K562 treated with DMSO at 1 percent for 48 hours (cell line): ENCODE measurements around the gene PFN4. TPM values are rescaled to one million over a fixed set of nuclear protein-coding genes. Genes with fewer than 3 reads are reported as not detected.

Experiments
- total RNA-seq: library from RNA; unstranded; fragments of 300-600 nt; gene quantifications from 2 replicates; pipeline ENCODE4 v1.2.3, GENCODE V29; 2022; ENCODE audit warnings: low replicate concordance; ENCODE audit errors: extremely low read depth

PFN4 gene, protein sequence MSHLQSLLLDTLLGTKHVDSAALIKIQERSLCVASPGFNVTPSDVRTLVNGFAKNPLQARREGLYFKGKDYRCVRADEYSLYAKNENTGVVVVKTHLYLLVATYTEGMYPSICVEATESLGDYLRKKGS
- not detected in 2 replicates for total RNA-seq

DNA sequence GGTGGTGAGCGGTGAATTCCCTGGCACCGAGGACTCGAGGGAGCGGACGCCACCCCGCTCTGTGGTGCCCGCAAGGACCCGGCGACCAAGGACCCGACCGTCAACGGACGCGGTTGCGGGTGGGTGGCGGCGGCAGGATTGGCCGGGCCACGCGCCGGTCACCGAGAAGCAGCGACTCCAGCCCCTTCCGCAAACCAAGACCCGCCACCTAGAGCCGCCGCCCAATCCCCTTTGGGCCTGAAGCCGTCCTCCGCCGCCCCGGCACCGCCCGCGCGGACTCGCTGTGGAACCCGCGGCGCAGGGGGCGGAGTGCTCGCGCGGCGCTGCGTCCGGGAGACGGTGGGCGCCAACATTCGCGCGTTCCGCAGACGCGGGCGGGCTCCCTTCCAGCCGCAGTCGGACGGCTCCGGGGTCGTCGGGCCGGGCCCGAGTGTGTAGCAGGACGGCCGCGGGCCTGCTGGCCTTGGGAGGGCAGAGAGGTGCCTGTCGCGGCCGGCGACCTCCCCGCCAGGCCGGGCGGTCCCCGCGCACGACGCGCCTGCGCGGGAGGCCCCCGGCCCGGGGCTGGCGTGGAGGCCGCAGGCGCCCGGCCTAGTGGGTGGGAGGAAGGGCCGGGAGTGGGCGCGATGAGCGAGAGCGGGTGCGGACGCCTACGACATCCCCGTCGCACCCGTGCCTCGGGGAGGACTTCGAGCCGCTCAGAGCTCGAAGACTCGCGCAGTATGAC lies at the start of gene PFN4, which contains the start of gene FAM228B:
Gene PFN4 (minus strand): TSS at position 140 of the 727 bp plus-strand sequence. CDS start 799 bp downstream, outside the sequence.
Gene FAM228B (plus strand): TSS at position 275 of the 727 bp plus-strand sequence. CDS start 893 bp downstream, outside the sequence.

DNA sequence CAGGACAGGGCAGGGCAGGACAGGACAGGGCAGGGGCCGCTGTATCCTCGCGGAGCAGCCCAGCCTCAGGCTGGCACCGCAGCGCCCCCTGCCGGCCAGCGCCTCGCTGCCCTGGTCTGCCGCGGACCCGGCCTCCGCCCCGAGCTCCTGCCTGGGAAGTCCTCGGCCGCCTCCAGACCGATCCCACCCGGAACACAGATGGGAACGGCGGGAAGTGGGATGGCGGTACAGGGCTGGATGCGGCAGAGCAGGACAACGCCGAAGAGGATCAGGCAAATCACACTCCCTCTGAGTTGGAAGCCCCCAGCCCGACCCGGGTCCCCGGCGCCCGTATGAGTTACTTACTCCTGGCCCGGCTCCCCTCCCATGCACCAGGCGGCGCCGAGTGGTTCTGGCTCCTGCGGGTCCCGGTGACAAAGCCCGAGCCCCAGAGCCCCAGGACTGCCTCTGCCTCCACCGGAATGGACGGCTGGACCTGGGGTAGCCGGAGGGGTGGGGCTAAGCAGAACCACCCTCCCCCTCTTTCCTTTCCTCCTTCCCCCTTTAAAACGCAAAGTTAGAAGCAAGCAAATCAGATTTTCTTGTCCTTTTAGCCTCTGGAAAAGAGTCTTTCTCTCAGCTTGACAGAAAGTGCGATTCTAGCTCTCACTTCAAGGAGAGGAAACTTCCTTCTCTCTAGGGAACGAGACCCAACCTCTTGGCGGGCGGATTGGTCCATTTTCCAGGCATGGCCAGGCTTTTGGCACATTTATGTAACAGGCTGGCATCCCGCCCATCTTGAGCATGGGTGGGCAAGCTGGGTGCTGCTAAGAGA lies 38.5 kb downstream of the PFN4 start, which contains the start of gene TP53I3:
Gene TP53I3 (minus strand): TSS at position 449 of the 814 bp plus-strand sequence. CDS start 508 bp downstream, outside the sequence.

DNA sequence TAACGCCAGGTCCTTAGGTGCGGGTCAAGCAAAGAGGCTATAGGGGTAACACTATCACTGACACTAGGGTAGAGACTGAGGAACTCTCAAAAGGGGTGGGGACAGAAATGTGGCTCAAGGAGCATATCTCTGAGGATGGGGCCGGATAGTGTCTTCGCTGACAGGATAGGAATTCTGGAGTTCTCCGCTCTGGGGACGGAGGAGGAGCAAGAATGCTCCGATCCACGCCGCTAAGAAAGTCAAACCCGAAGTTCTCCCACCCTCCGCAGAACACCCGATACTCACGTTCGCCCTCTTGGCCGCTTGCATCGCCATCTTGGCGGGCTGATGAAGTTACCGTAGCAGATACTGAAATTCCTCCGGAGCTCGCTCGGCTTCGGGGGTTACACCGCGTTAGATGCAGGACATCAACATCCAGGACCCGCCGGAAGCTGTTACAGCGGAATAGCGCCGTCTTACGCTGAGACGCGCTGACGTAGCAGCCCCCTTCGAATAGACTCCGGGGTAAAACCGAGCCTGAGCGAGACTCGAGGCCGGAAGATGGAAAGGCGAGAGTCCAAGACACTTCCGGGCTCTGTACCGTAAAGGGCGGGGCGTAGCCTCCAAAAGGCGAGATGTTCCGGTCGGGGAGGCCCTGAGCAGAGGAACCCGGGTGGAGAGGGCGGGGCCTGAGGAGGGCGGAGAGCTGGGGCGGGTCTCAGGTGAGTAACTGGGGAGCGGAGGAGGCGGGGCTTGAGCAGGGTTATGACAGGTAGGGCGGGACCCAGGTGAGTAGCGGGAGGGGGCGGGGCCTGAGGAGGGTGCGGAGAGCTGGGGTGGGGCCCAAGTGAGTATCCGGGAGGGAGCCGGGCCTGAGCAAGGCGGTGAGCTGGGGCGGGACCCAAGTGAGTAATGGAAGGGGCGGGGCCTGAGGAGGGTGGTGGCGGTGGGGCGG lies 47.0 kb downstream of the PFN4 start, which contains the start of gene SF3B6:
Gene SF3B6 (minus strand): TSS at position 412 of the 934 bp plus-strand sequence. CDS start 97 bp downstream, at position 315.

Other genes starting within 250 kb of the PFN4 start
- gene ATAD2B, start 196.2 kb downstream of the PFN4 start, total RNA-seq, result not detected in 2 replicates
- not detected in 2 replicates for gene UBXN2A, start 182.9 kb downstream of the PFN4 start, total RNA-seq
- not detected in 2 replicates for gene MFSD2B, start 113.2 kb downstream of the PFN4 start, total RNA-seq
- gene WDCP, start 75.9 kb downstream of the PFN4 start, total RNA-seq, result not detected in 2 replicates
- gene FKBP1B, start 73.6 kb downstream of the PFN4 start, total RNA-seq, result not detected in 2 replicates
- not detected in 2 replicates for gene SF3B6, start 47.0 kb downstream of the PFN4 start, total RNA-seq
- not detected in 2 replicates for gene TP53I3, start 38.5 kb downstream of the PFN4 start, total RNA-seq
- not detected in 2 replicates for gene FAM228B, start 135 bp upstream of the PFN4 start, total RNA-seq
- not detected in 2 replicates for gene FAM228A, start 51.7 kb upstream of the PFN4 start, total RNA-seq
- gene ITSN2, start 237.2 kb upstream of the PFN4 start, total RNA-seq, result not detected in 2 replicates